K562 (cell line): ENCODE data around the gene EPGN. TPM values are rescaled to one million over a fixed set of nuclear protein-coding genes. Genes with fewer than 3 reads are reported as not detected.

Source experiments
- ATAC-seq: fragments of 200-7000 bp; cut with Tn5 transposase; 3 replicates; pipeline ENCODE4 v1.9.1; 2020; ENCODE audit warnings: moderate library complexity
- BruUV-seq: library from RNA; stranded (reverse); fragments of 400-500 nt; replicated peaks from 2 replicates; lab custom pipeline; 2021; lab: Mats Ljungman, UMichigan
- CTCF ChIA-PET: fragments of 300-600 bp; formaldehyde crosslinking; extraction: SDS; loops from one replicate; lab custom pipeline; 2021; ENCODE audit warnings: low intra/inter-chr PET ratio; lab: Yijun Ruan, JAX
- POLR2A ChIA-PET: fragments of 300-600, 350-650 bp; sonication (Branson Sonifier 250); formaldehyde crosslinking; extraction: SDS; loops from one replicate; lab custom pipeline; 2021; ENCODE audit warnings: antibody characterized with exemption, inconsistent platforms; lab: Yijun Ruan, JAX
- DNase-seq, 4 experiments: peaks; one replicate each; pipeline versions ENCODE4 v3.0.0 to v3.0.0-alpha.2; 2011 to 2018; ENCODE audit warnings: low spot score in 3 of 4, mixed read lengths in 3 of 4; ENCODE audit errors: extremely low read depth in 1 of 4
- FAIRE-seq: peaks from 2 replicates; lab custom pipeline; 2011; peaks lifted over from hg19 to GRCh38; lab: Jason Lieb, UNC
- H2AFZ ChIP-seq: 2 replicates; pipeline ENCODE4 v1.6.0; 2011; ENCODE audit warnings: low read depth, low read length, control low read depth, inconsistent platforms
- H3K27ac ChIP-seq: fragments of 200-600 bp; 3 replicates; pipeline ENCODE4 v1.8.0; 2011; ENCODE audit warnings: low read depth, mild to moderate bottlenecking, control low read depth, inconsistent platforms, low read length, moderate library complexity, mixed read lengths; ENCODE audit errors: extremely low read depth
- H3K27me3 ChIP-seq, 2 experiments: fragments of 300-600 bp in 1 of 2; 2 replicates in 1 of 2; 3 replicates in 1 of 2; pipeline versions ENCODE4 v1.6.0 to v1.8.0; 2011; ENCODE audit warnings: inconsistent platforms in 2 of 2, low read length in 2 of 2, mild to moderate bottlenecking in 1 of 2, mixed read lengths in 1 of 2, moderate library complexity in 1 of 2; ENCODE audit not compliant: control insufficient read depth in 2 of 2, insufficient read depth in 2 of 2
- H3K36me3 ChIP-seq: fragments of 300-600 bp; 3 replicates; pipeline ENCODE4 v1.8.0; 2011; ENCODE audit warnings: mild to moderate bottlenecking, low read length, inconsistent platforms; ENCODE audit not compliant: control insufficient read depth, insufficient read depth
- H3K4me1 ChIP-seq, 2 experiments: fragments of 200-600 bp in 1 of 2; replicated peaks in 1 of 2; 2 replicates in 1 of 2; 3 replicates in 1 of 2; pipeline versions ENCODE4 v1.5.1 to v1.8.0; 2011; ENCODE audit warnings: inconsistent platforms in 2 of 2, low read length in 2 of 2, mild to moderate bottlenecking in 1 of 2, mixed read lengths in 1 of 2, moderate library complexity in 1 of 2; ENCODE audit not compliant: control insufficient read depth in 2 of 2, insufficient read depth in 2 of 2
- H3K4me2 ChIP-seq: 2 replicates; pipeline ENCODE4 v1.6.1; 2011; ENCODE audit warnings: low read length, control low read depth, inconsistent platforms, mixed read lengths; ENCODE audit not compliant: insufficient read depth
- H3K4me3 ChIP-seq: fragments of 200-600 bp; sonication (generic), shearing (Covaris generic); 2 replicates; pipeline ENCODE4 v1.5.1; 2016; ENCODE audit warnings: control low read depth, inconsistent platforms
- H3K79me2 ChIP-seq: fragments of 200-600 bp; 3 replicates; pipeline ENCODE4 v1.8.0; 2011; ENCODE audit warnings: low read length, inconsistent platforms; ENCODE audit not compliant: control insufficient read depth, insufficient read depth
- H3K9ac ChIP-seq, 2 experiments: 2 replicates each; pipeline versions ENCODE4 v1.6.0 to v1.6.1; 2011; ENCODE audit warnings: low read depth in 2 of 2, low read length in 2 of 2, control low read depth in 1 of 2, inconsistent platforms in 1 of 2, mild to moderate bottlenecking in 1 of 2, mixed read lengths in 1 of 2; ENCODE audit not compliant: insufficient read depth in 1 of 2
- H3K9me1 ChIP-seq: one replicate; pipeline ENCODE4 v1.6.0; 2011; ENCODE audit warnings: inconsistent platforms, mild to moderate bottlenecking, low read length, moderate library complexity; ENCODE audit not compliant: control insufficient read depth, insufficient read depth
- H3K9me3 ChIP-seq: replicated peaks from 2 replicates; pipeline ENCODE4 v1.5.1; 2011; ENCODE audit warnings: low read depth, low read length, inconsistent platforms; ENCODE audit not compliant: control insufficient read depth, insufficient read depth
- H4K20me1 ChIP-seq: replicated peaks from 2 replicates; pipeline ENCODE4 v1.6.1; 2011; ENCODE audit warnings: low read length, inconsistent platforms, mixed read lengths; ENCODE audit not compliant: control insufficient read depth, insufficient read depth
- GTF2F1 ChIP-seq: IDR thresholded peaks from 2 replicates; pipeline ENCODE4 v1.6.1; 2011; ENCODE audit warnings: low read depth, low read length, improper control_type of control experiment
- TAF1 ChIP-seq: IDR thresholded peaks from 2 replicates; pipeline ENCODE4 v1.6.1; 2011; ENCODE audit warnings: mild to moderate bottlenecking, low read length, moderate library complexity; ENCODE audit not compliant: insufficient read depth, control insufficient read depth, severe bottlenecking; ENCODE audit errors: extremely low read depth
- WGBS: fragments of 100-300 bp; shearing (Covaris generic); methylation state at CpG from one replicate; pipeline ENCODE4 v1.1.6; 2016; ENCODE audit warnings: low coverage, mixed read lengths; ENCODE audit not compliant: insufficient coverage; ENCODE audit errors: missing lambda C conversion rate; 5-methylcytosine and 5-hydroxymethylcytosine counted together
- in situ Hi-C: fragments of 300-500 bp; cut with MboI; formaldehyde crosslinking; loops from 4 replicates; pipeline ENCODE4 v1.15.0; 2018; ENCODE audit warnings: inconsistent platforms, mixed read lengths
- intact Hi-C: fragments of 100-400 bp; cut with micrococcal nuclease; formaldehyde crosslinking; loops from 2 replicates; pipeline ENCODE4 v1.14.2; 2022
- polyA plus RNA-seq, 8 experiments: library from polyadenylated mRNA; depleted of rRNA in 4 of 8; stranded (reverse) in 5 of 8; unstranded in 3 of 8; fragments of >200 nt; fragmentation: Nextera tagmentation in 2 of 8; fragmentation: Illumina TruSeq in 1 of 8; extraction: Ambion mirVana in 2 of 8; extraction: Trizol in 1 of 8; gene quantifications; 2 replicates each; pipeline versions ENCODE4 v1.2.1 to v1.2.3, GENCODE V29; 2011 to 2014; ENCODE audit warnings: inconsistent platforms in 1 of 8, missing spikeins in 1 of 8
- total RNA-seq, 7 experiments: library from RNA; depleted of rRNA in 6 of 7; stranded (reverse); fragments of >200 nt in 6 of 7; fragmentation: Illumina TruSeq in 2 of 7; extraction: Trizol in 2 of 7; gene quantifications; 2 replicates each; pipeline versions ENCODE4 v1.2.1 to v1.2.3, GENCODE V29; 2011 to 2021; ENCODE audit warnings: low replicate concordance in 1 of 7
- TF ChIP-seq, protein P1 (sequence below): fragments of 450-650 bp; IDR thresholded peaks from 2 replicates; pipeline ENCODE4 v1.6.1; 2017; ENCODE audit warnings: antibody characterized with exemption, mild to moderate bottlenecking
- TF ChIP-seq, protein P2 (sequence below), 3 experiments: IDR thresholded peaks in 2 of 3; conservative IDR thresholded peaks in 1 of 3; 2 replicates each; pipeline ENCODE4 v1.5.1; 2011 to 2012; ENCODE audit warnings: low read length in 3 of 3, mild to moderate bottlenecking in 3 of 3, control low read depth in 2 of 3, improper control_type of control experiment in 1 of 3, inconsistent platforms in 1 of 3, low read depth in 1 of 3, mixed read lengths in 1 of 3, moderate library complexity in 1 of 3; ENCODE audit not compliant: insufficient read depth in 2 of 3
- TF ChIP-seq, protein P3 (sequence below), 2 experiments: fragments of 450-650 bp in 1 of 2; sonication (generic) in 1 of 2; formaldehyde crosslinking in 1 of 2; IDR thresholded peaks; 2 replicates each; pipeline versions ENCODE4 v1.7.1 to v1.9.0; 2016 to 2022; ENCODE audit warnings: inconsistent platforms in 1 of 2, mild to moderate bottlenecking in 1 of 2, missing genetic modification reagents in 1 of 2

The EPGN gene
- total and polyA plus RNA-seq, 9 of the 15 experiments (the other 6 are each of a cell fraction or from before 2014, with no cell fraction given) = 0.10 to 0.56 TPM; not detected in 7

DNA sequence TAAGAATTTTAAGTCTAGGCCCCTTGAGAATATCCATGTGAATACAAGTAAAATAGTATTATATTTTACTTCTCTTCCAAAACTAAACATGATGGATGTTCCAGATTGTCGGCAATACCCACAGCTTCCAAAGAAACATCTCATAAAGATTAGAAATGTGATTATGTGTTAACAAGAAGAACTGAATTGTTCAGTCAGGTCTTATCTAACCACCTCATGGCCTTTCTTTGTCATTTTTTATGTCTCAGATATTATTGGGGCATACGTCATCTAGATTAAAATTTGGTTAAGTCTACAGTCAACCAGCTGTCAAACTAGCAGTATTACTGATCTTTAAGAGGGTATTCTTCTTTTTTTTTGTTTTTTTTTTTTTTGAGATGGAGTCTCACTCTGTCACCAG, 10.0 kb downstream of the EPGN start:
- H3K9ac ChIP-seq = no peak overlapping the region
- H3K9me3 ChIP-seq = no peaks in the 10 kb centered on the region
- intact Hi-C loops (no loop called here), in situ Hi-C loops (loop anchor here (10.0 kb wide), 1 partner anchor 217 kb away; no protein-coding TSS in a partner anchor)
- no peaks in the 10 kb centered on the region for H3K9me1 ChIP-seq
- BruUV-seq = no TSS peak
- H2AFZ ChIP-seq = no peak overlapping the region
- H3K79me2 ChIP-seq = peaks cover 96% of the 10 kb centered on the region
- H3K4me3 ChIP-seq = no peak overlapping the region
- no peaks in the 10 kb centered on the region for H3K27me3 ChIP-seq
- no peak for DNase-seq
- no peak for ATAC-seq
- H3K36me3 ChIP-seq = peaks cover 33% of the 10 kb centered on the region
- WGBS = 63% methylated on average over 2 of the region's 2 CpGs
- no peak overlapping the region for H3K27ac ChIP-seq
- no peak overlapping the region for H3K4me2 ChIP-seq
- H4K20me1 ChIP-seq = no peaks in the 10 kb centered on the region
- POLR2A ChIA-PET = interaction anchor here (0.7 to 1.0 kb wide), 2 partner anchors 11 to 318 kb away, joined by 3 read pairs; no protein-coding TSS in a partner anchor
- no peak for FAIRE-seq
- peaks cover 5 to 14% of the 10 kb centered on the region in 2 experiments for H3K4me1 ChIP-seq
- CTCF ChIA-PET = no interaction called here
- TF ChIP-seq, protein P1, sequence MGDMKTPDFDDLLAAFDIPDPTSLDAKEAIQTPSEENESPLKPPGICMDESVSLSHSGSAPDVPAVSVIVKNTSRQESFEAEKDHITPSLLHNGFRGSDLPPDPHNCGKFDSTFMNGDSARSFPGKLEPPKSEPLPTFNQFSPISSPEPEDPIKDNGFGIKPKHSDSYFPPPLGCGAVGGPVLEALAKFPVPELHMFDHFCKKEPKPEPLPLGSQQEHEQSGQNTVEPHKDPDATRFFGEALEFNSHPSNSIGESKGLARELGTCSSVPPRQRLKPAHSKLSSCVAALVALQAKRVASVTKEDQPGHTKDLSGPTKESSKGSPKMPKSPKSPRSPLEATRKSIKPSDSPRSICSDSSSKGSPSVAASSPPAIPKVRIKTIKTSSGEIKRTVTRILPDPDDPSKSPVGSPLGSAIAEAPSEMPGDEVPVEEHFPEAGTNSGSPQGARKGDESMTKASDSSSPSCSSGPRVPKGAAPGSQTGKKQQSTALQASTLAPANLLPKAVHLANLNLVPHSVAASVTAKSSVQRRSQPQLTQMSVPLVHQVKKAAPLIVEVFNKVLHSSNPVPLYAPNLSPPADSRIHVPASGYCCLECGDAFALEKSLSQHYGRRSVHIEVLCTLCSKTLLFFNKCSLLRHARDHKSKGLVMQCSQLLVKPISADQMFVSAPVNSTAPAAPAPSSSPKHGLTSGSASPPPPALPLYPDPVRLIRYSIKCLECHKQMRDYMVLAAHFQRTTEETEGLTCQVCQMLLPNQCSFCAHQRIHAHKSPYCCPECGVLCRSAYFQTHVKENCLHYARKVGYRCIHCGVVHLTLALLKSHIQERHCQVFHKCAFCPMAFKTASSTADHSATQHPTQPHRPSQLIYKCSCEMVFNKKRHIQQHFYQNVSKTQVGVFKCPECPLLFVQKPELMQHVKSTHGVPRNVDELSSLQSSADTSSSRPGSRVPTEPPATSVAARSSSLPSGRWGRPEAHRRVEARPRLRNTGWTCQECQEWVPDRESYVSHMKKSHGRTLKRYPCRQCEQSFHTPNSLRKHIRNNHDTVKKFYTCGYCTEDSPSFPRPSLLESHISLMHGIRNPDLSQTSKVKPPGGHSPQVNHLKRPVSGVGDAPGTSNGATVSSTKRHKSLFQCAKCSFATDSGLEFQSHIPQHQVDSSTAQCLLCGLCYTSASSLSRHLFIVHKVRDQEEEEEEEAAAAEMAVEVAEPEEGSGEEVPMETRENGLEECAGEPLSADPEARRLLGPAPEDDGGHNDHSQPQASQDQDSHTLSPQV = no peak
- TF ChIP-seq, protein P2, sequence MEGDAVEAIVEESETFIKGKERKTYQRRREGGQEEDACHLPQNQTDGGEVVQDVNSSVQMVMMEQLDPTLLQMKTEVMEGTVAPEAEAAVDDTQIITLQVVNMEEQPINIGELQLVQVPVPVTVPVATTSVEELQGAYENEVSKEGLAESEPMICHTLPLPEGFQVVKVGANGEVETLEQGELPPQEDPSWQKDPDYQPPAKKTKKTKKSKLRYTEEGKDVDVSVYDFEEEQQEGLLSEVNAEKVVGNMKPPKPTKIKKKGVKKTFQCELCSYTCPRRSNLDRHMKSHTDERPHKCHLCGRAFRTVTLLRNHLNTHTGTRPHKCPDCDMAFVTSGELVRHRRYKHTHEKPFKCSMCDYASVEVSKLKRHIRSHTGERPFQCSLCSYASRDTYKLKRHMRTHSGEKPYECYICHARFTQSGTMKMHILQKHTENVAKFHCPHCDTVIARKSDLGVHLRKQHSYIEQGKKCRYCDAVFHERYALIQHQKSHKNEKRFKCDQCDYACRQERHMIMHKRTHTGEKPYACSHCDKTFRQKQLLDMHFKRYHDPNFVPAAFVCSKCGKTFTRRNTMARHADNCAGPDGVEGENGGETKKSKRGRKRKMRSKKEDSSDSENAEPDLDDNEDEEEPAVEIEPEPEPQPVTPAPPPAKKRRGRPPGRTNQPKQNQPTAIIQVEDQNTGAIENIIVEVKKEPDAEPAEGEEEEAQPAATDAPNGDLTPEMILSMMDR (IDR thresholded peaks at IDR 0.05 in 2 of 3, conservative IDR thresholded peaks at IDR 0.05 in 1 of 3; ENCODE audit: insufficient read depth in 2 of 3, low read depth in 1 of 3, low read length in 3 of 3) = no peak
- TF ChIP-seq, protein P3, sequence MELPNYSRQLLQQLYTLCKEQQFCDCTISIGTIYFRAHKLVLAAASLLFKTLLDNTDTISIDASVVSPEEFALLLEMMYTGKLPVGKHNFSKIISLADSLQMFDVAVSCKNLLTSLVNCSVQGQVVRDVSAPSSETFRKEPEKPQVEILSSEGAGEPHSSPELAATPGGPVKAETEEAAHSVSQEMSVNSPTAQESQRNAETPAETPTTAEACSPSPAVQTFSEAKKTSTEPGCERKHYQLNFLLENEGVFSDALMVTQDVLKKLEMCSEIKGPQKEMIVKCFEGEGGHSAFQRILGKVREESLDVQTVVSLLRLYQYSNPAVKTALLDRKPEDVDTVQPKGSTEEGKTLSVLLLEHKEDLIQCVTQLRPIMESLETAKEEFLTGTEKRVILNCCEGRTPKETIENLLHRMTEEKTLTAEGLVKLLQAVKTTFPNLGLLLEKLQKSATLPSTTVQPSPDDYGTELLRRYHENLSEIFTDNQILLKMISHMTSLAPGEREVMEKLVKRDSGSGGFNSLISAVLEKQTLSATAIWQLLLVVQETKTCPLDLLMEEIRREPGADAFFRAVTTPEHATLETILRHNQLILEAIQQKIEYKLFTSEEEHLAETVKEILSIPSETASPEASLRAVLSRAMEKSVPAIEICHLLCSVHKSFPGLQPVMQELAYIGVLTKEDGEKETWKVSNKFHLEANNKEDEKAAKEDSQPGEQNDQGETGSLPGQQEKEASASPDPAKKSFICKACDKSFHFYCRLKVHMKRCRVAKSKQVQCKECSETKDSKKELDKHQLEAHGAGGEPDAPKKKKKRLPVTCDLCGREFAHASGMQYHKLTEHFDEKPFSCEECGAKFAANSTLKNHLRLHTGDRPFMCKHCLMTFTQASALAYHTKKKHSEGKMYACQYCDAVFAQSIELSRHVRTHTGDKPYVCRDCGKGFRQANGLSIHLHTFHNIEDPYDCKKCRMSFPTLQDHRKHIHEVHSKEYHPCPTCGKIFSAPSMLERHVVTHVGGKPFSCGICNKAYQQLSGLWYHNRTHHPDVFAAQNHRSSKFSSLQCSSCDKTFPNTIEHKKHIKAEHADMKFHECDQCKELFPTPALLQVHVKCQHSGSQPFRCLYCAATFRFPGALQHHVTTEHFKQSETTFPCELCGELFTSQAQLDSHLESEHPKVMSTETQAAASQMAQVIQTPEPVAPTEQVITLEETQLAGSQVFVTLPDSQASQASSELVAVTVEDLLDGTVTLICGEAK (IDR thresholded peaks at IDR 0.05) = no peak
- TF ChIP-seq, protein P3 (CRISPR knock-in tag; IDR thresholded peaks at IDR 0.05) = no peak
- TF ChIP-seq TAF1 (no peak), GTF2F1 (no peak)
